ENCODE results near the gene FAM13A.

FAM13A gene

GRCh38 chr4:88794952-88795351 is 262.0 kb downstream of the FAM13A start:
- no peak for DNase-seq (ENCODE audit: insufficient read length, low spot score)
- no peak for TF ChIP-seq PAX5 (IDR thresholded peaks at IDR 0.05; ENCODE audit: insufficient read depth, low read length, severe bottlenecking)
- no peak for TF ChIP-seq POU2F2 (IDR thresholded peaks at IDR 0.05; ENCODE audit: low read depth, low read length)
- no peak for TF ChIP-seq TAF1 (IDR thresholded peaks at IDR 0.05; ENCODE audit: low read depth, low read length)
- no peak for TF ChIP-seq POLR2A (IDR thresholded peaks at IDR 0.05; ENCODE audit: low read depth, low read length)
- TF ChIP-seq POLR2AphosphoS5 (IDR thresholded peaks at IDR 0.05; ENCODE audit: low read depth, low read length) = no peak
- no peak for TF ChIP-seq SPI1 (IDR thresholded peaks at IDR 0.05; ENCODE audit: low read depth, low read length)
- FAIRE-seq = no peak

GRCh38 chr4:88794087-88794690 is 262.8 kb downstream of the FAM13A start:
- no peak for FAIRE-seq
- no peak for DNase-seq (ENCODE audit: insufficient read length, low spot score)
- no peak for TF ChIP-seq PAX5 (IDR thresholded peaks at IDR 0.05; ENCODE audit: insufficient read depth, low read length, severe bottlenecking)
- TF ChIP-seq POU2F2 (IDR thresholded peaks at IDR 0.05; ENCODE audit: low read depth, low read length) = no peak
- no peak for TF ChIP-seq SPI1 (IDR thresholded peaks at IDR 0.05; ENCODE audit: low read depth, low read length)
- no peak for TF ChIP-seq POLR2AphosphoS5 (IDR thresholded peaks at IDR 0.05; ENCODE audit: low read depth, low read length)
- no peak for TF ChIP-seq TAF1 (IDR thresholded peaks at IDR 0.05; ENCODE audit: low read depth, low read length)

GRCh38 chr4:88793475-88793874 is 263.5 kb downstream of the FAM13A start:
- DNase-seq (ENCODE audit: insufficient read length, low spot score) (no peak), FAIRE-seq (no peak)
- TF ChIP-seq PAX5 (IDR thresholded peaks at IDR 0.05; ENCODE audit: insufficient read depth, low read length, severe bottlenecking) (no peak), TAF1 (IDR thresholded peaks at IDR 0.05; ENCODE audit: low read depth, low read length) (no peak)

GRCh38 chr4:88792821-88793220 is 264.2 kb downstream of the FAM13A start:
- FAIRE-seq (no peak), DNase-seq (ENCODE audit: insufficient read length, low spot score) (no peak)
- TF ChIP-seq POLR2A (IDR thresholded peaks at IDR 0.05; ENCODE audit: low read depth, low read length) = no peak
- TF ChIP-seq POLR2AphosphoS5 (IDR thresholded peaks at IDR 0.05; ENCODE audit: low read depth, low read length) = no peak
- no peak for TF ChIP-seq PAX5 (IDR thresholded peaks at IDR 0.05; ENCODE audit: insufficient read depth, low read length, severe bottlenecking)
- TF ChIP-seq POU2F2 (IDR thresholded peaks at IDR 0.05; ENCODE audit: low read depth, low read length) = no peak
- TF ChIP-seq TAF1 (IDR thresholded peaks at IDR 0.05; ENCODE audit: low read depth, low read length) = no peak
- TF ChIP-seq SPI1 (IDR thresholded peaks at IDR 0.05; ENCODE audit: low read depth, low read length) = no peak

- peak; percentile 61 for FAIRE-seq
- DNase-seq (ENCODE audit: insufficient read length, low spot score) = no peak
These were observed 264.7 kb downstream of the FAM13A start for GRCh38 chr4:88792268-88792781.

GRCh38 chr4:88791274-88791673 is 265.7 kb downstream of the FAM13A start:
- DNase-seq (ENCODE audit: insufficient read length, low spot score) (no peak), FAIRE-seq (no peak)
- no peak for TF ChIP-seq PAX5 (IDR thresholded peaks at IDR 0.05; ENCODE audit: insufficient read depth, low read length, severe bottlenecking)
- no peak for TF ChIP-seq SPI1 (IDR thresholded peaks at IDR 0.05; ENCODE audit: low read depth, low read length)
- TF ChIP-seq TAF1 (IDR thresholded peaks at IDR 0.05; ENCODE audit: low read depth, low read length) = no peak
- TF ChIP-seq POU2F2 (IDR thresholded peaks at IDR 0.05; ENCODE audit: low read depth, low read length) = no peak
- TF ChIP-seq POLR2AphosphoS5 (IDR thresholded peaks at IDR 0.05; ENCODE audit: low read depth, low read length) = no peak
- no peak for TF ChIP-seq POLR2A (IDR thresholded peaks at IDR 0.05; ENCODE audit: low read depth, low read length)

More at GRCh38 chr4:88792268-88792781, 264.7 kb downstream of the FAM13A start:
- TF ChIP-seq POLR2AphosphoS5 (IDR thresholded peaks at IDR 0.05; ENCODE audit: low read depth, low read length) (no peak), TAF1 (IDR thresholded peaks at IDR 0.05; ENCODE audit: low read depth, low read length) (no peak), POU2F2 (IDR thresholded peaks at IDR 0.05; ENCODE audit: low read depth, low read length) (no peak), POLR2A (IDR thresholded peaks at IDR 0.05; ENCODE audit: low read depth, low read length) (no peak), PAX5 (IDR thresholded peaks at IDR 0.05; ENCODE audit: insufficient read depth, low read length, severe bottlenecking) (no peak), SPI1 (IDR thresholded peaks at IDR 0.05; ENCODE audit: low read depth, low read length) (no peak)

GRCh38 chr4:88788895-88789294 is 268.1 kb downstream of the FAM13A start:
- TF ChIP-seq SPI1 (IDR thresholded peaks at IDR 0.05; ENCODE audit: low read depth, low read length) (no peak), POLR2AphosphoS5 (IDR thresholded peaks at IDR 0.05; ENCODE audit: low read depth, low read length) (no peak), POLR2A (IDR thresholded peaks at IDR 0.05; ENCODE audit: low read depth, low read length) (no peak), TAF1 (IDR thresholded peaks at IDR 0.05; ENCODE audit: low read depth, low read length) (no peak), PAX5 (IDR thresholded peaks at IDR 0.05; ENCODE audit: insufficient read depth, low read length, severe bottlenecking) (no peak), POU2F2 (IDR thresholded peaks at IDR 0.05; ENCODE audit: low read depth, low read length) (no peak)
- FAIRE-seq (no peak), DNase-seq (ENCODE audit: insufficient read length, low spot score) (no peak)

- no peak for FAIRE-seq
- no peak for DNase-seq (ENCODE audit: insufficient read length, low spot score)
These were observed 268.6 kb downstream of the FAM13A start for GRCh38 chr4:88788424-88788823.

GRCh38 chr4:88786011-88786410 is 271.0 kb downstream of the FAM13A start:
- no peak for TF ChIP-seq SPI1 (IDR thresholded peaks at IDR 0.05; ENCODE audit: low read depth, low read length)
- TF ChIP-seq POLR2A (IDR thresholded peaks at IDR 0.05; ENCODE audit: low read depth, low read length) = no peak
- no peak for TF ChIP-seq POLR2AphosphoS5 (IDR thresholded peaks at IDR 0.05; ENCODE audit: low read depth, low read length)
- TF ChIP-seq PAX5 (IDR thresholded peaks at IDR 0.05; ENCODE audit: insufficient read depth, low read length, severe bottlenecking) = no peak
- TF ChIP-seq POU2F2 (IDR thresholded peaks at IDR 0.05; ENCODE audit: low read depth, low read length) = no peak
- no peak for TF ChIP-seq TAF1 (IDR thresholded peaks at IDR 0.05; ENCODE audit: low read depth, low read length)
- DNase-seq (ENCODE audit: insufficient read length, low spot score) (no peak), FAIRE-seq (peak; percentile 48)

More at GRCh38 chr4:88788424-88788823, 268.6 kb downstream of the FAM13A start:
- TF ChIP-seq SPI1 (IDR thresholded peaks at IDR 0.05; ENCODE audit: low read depth, low read length) (no peak), POLR2AphosphoS5 (IDR thresholded peaks at IDR 0.05; ENCODE audit: low read depth, low read length) (no peak), POU2F2 (IDR thresholded peaks at IDR 0.05; ENCODE audit: low read depth, low read length) (no peak), POLR2A (IDR thresholded peaks at IDR 0.05; ENCODE audit: low read depth, low read length) (no peak), TAF1 (IDR thresholded peaks at IDR 0.05; ENCODE audit: low read depth, low read length) (no peak), PAX5 (IDR thresholded peaks at IDR 0.05; ENCODE audit: insufficient read depth, low read length, severe bottlenecking) (no peak)

GRCh38 chr4:88780389-88780788 is 276.6 kb downstream of the FAM13A start:
- TF ChIP-seq POLR2AphosphoS5 (IDR thresholded peaks at IDR 0.05; ENCODE audit: low read depth, low read length) (no peak), PAX5 (IDR thresholded peaks at IDR 0.05; ENCODE audit: insufficient read depth, low read length, severe bottlenecking) (no peak), TAF1 (IDR thresholded peaks at IDR 0.05; ENCODE audit: low read depth, low read length) (no peak), SPI1 (IDR thresholded peaks at IDR 0.05; ENCODE audit: low read depth, low read length) (no peak), POU2F2 (IDR thresholded peaks at IDR 0.05; ENCODE audit: low read depth, low read length) (no peak)
- FAIRE-seq (no peak), DNase-seq (ENCODE audit: insufficient read length, low spot score) (no peak)

Data from GM12891 (cell line).